ENCODE measurements around the gene PIGU.

GRCh38 chr20:34515484-34516246 is 161.2 kb downstream of the PIGU start:
- TF ChIP-seq CTCF (IDR thresholded peaks at IDR 0.05; ENCODE audit: low read depth, low read length, poor library complexity, severe bottlenecking): no peak
- TF ChIP-seq EZH2phosphoT487 (IDR thresholded peaks at IDR 0.05; ENCODE audit: borderline replicate concordance, low read length): no peak

All from DOHH2 (cell line).